Uterus (tissue), 4 donors: ENCODE data around the gene GJB6. TPM values are rescaled to one million over a fixed set of nuclear protein-coding genes. Genes with fewer than 3 reads are reported as not detected.

Experiments used
- DNase-seq, 2 donors: peaks; one replicate each; pipeline ENCODE4 v3.0.0-alpha.2; 2019 to 2020
- H3K27ac ChIP-seq, 2 donors: fragments of 200-600 bp; sonication (generic); 1 replicate in 1 of 2; 2 replicates in 1 of 2; pipeline ENCODE4 v1.5.1; 2016 to 2018
- H3K27me3 ChIP-seq, 2 donors: fragments of 200-600 bp; sonication (generic); one replicate each; pipeline ENCODE4 v1.5.1; 2018 to 2019; ENCODE audit warnings: control low read depth in 1 of 2
- H3K36me3 ChIP-seq, 2 donors: fragments of 200-600 bp; sonication (generic); one replicate each; pipeline ENCODE4 v1.5.1; 2019; ENCODE audit warnings: control low read depth in 1 of 2
- H3K4me1 ChIP-seq, 2 donors: fragments of 200-600 bp; sonication (generic); one replicate each; pipeline ENCODE4 v1.5.1; 2018 to 2019; ENCODE audit warnings: control low read depth in 1 of 2
- H3K4me3 ChIP-seq, 2 donors: fragments of 200-600 bp; sonication (generic); 1 replicate in 1 of 2; 2 replicates in 1 of 2; pipeline ENCODE4 v1.5.1; 2018 to 2019; ENCODE audit warnings: mild to moderate bottlenecking in 1 of 2
- H3K9me3 ChIP-seq, 2 donors: fragments of 200-600 bp; sonication (generic); one replicate each; pipeline ENCODE4 v1.5.1; 2019; ENCODE audit warnings: control low read depth in 1 of 2
- POLR2A ChIP-seq, 2 donors: fragments of 450-650 bp; IDR thresholded peaks; one replicate each; pipeline ENCODE4 v1.6.1; 2016; ENCODE audit warnings: antibody characterized with exemption in 2 of 2, mild to moderate bottlenecking in 1 of 2, moderate library complexity in 1 of 2
- intact Hi-C: fragments of 100-400 bp; cut with DNase I; formaldehyde crosslinking; loops from one replicate; pipeline ENCODE4 v1.15.1; 2023; ENCODE audit warnings: low total_unique reads
- total RNA-seq, 4 donors: library from RNA; depleted of rRNA in 3 of 4; stranded (reverse); fragments of >200 nt in 3 of 4; gene quantifications; one replicate each; pipeline versions ENCODE4 v1.1.0 to v1.2.4, GENCODE V29; 2014 to 2023
- TF ChIP-seq, protein P1 (sequence below), 4 experiments: fragments of 200-600 bp in 2 of 4; fragments of 450-650 bp in 2 of 4; sonication (generic) in 2 of 4; IDR thresholded peaks; one replicate each; pipeline ENCODE4 v1.5.1; 2016 to 2019; ENCODE audit warnings: antibody characterized with exemption in 4 of 4, mild to moderate bottlenecking in 2 of 4, moderate library complexity in 1 of 4
- donor health status: DM: yes; HTN: yes; CAD: no.

Gene GJB6
- total RNA-seq, 4 donors from 2014 or later, result 0.41 TPM; not detected in 3

GRCh38 chr13:20271441-20271840 is 39.3 kb upstream of the GJB6 start:
- Histone ChIP-seq H3K36me3 (no peaks in the 10 kb centered on the region), H3K4me1 (no peaks in the 10 kb centered on the region), H3K9me3 (no peaks in the 10 kb centered on the region), H3K4me3 (no peak overlapping the region), H3K27ac (no peak overlapping the region), H3K27me3 (no peaks in the 10 kb centered on the region)
- intact Hi-C loops, result no loop called here
- DNase-seq, result no peak
- no peak for TF ChIP-seq POLR2A (IDR thresholded peaks at IDR 0.05)
- TF ChIP-seq, protein P1, sequence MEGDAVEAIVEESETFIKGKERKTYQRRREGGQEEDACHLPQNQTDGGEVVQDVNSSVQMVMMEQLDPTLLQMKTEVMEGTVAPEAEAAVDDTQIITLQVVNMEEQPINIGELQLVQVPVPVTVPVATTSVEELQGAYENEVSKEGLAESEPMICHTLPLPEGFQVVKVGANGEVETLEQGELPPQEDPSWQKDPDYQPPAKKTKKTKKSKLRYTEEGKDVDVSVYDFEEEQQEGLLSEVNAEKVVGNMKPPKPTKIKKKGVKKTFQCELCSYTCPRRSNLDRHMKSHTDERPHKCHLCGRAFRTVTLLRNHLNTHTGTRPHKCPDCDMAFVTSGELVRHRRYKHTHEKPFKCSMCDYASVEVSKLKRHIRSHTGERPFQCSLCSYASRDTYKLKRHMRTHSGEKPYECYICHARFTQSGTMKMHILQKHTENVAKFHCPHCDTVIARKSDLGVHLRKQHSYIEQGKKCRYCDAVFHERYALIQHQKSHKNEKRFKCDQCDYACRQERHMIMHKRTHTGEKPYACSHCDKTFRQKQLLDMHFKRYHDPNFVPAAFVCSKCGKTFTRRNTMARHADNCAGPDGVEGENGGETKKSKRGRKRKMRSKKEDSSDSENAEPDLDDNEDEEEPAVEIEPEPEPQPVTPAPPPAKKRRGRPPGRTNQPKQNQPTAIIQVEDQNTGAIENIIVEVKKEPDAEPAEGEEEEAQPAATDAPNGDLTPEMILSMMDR (IDR thresholded peaks at IDR 0.05), result no peak

DNA sequence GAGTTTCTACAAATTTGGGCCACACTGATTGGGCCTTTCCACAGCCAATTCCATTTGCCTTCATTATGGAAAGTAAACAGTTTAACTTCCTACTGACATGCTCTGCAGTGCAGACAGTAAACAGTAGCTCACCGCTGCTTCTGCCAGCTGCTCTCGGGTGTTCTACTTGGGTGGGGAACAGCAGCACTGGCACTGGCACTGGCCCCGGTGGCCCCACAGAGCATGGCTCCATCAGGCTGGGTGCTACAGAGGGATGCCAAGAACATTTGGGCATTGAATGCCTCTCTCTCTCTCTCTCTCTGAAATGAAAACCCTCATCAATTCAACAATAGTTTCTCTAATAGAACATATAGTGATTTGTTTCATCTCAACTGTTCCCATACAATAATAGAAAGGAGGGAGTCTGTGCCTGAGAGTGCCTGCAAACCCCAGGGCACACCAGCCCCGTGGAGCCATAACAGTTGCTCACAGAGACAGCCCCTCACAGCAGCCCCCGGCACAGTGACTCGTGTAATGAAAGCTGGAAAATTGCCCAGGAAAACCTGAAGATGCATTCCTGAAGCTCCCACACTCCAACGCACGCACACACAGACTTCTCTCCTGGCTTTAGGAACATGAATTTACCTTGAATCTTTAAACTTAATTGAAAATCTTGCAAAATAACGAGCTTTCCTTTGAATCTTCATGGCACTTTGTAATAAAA is 38.2 kb upstream of the GJB6 start:
- Histone ChIP-seq H3K4me1 (no peaks in the 10 kb centered on the region), H3K9me3 (no peaks in the 10 kb centered on the region), H3K27ac (no peak overlapping the region), H3K4me3 (no peak overlapping the region), H3K27me3 (no peaks in the 10 kb centered on the region), H3K36me3 (no peaks in the 10 kb centered on the region)
- TF ChIP-seq, protein P1 (IDR thresholded peaks at IDR 0.05), result no peak
- TF ChIP-seq POLR2A (IDR thresholded peaks at IDR 0.05), result no peak
- intact Hi-C loops, result no loop called here
- no peak for DNase-seq

- no peak overlapping the region for H3K27ac ChIP-seq
- H3K4me1 ChIP-seq, result no peaks in the 10 kb centered on the region
- intact Hi-C loops, result no loop called here
- H3K27me3 ChIP-seq, result no peaks in the 10 kb centered on the region
- no peak for DNase-seq
- H3K9me3 ChIP-seq, result no peaks in the 10 kb centered on the region
- H3K36me3 ChIP-seq, result no peaks in the 10 kb centered on the region
- TF ChIP-seq POLR2A (IDR thresholded peaks at IDR 0.05), result no peak
- TF ChIP-seq, protein P1 (IDR thresholded peaks at IDR 0.05), result no peak
- no peak overlapping the region for H3K4me3 ChIP-seq
Measured at GRCh38 chr13:20264271-20265018, 32.3 kb upstream of the GJB6 start.

DNA sequence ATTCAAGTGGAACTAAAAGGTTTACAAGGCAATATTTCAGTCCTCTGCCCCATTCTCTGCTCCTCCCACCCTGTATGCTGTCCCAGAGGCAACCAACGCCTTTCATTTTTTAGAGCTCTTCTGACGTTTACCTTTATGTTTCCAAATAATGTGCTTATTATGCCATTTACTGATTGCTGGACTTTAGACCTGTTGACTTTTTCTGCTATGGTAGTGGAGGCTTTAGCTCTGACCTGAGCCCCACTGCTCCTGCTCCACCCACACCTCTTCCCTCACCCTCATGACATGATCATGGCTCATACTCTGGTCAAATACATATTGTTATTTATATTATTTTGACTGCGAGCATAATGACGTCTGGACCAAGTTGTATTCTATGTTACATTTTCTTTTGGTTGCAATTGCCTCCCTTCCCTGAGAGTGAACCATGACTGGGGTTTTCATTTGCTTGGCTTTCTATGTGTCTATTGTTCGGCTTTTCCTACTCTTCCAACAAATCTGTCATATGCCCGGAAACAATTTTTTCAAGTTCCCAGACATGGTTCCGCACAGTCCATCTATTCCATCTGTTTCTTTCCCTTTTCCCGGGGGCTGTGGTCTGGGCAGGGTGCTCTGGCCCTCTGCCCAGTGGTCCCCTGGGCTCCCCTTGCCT is 31.4 kb upstream of the GJB6 start:
- intact Hi-C loops, result no loop called here
- Histone ChIP-seq H3K27me3 (no peaks in the 10 kb centered on the region), H3K9me3 (no peaks in the 10 kb centered on the region), H3K27ac (no peak overlapping the region), H3K4me3 (no peak overlapping the region), H3K36me3 (no peaks in the 10 kb centered on the region), H3K4me1 (no peaks in the 10 kb centered on the region)
- TF ChIP-seq, protein P1 (IDR thresholded peaks at IDR 0.05), result no peak
- no peak for TF ChIP-seq POLR2A (IDR thresholded peaks at IDR 0.05)
- no peak for DNase-seq

DNA sequence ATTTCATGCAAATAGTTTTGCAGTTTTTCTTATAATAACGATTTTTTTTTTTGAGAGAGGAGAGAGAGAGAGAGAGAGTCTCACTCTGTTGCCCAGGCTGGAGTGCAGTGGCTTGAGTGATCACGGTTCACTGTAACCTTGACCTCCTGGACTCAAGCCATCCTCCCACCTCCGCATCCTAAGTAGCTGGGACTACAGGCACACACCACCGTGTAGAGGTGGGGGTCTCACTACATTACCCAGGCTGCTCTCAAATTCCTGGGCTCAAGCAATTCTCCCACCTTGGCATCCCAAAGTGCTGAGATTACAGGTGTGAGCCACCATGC is 26.8 kb upstream of the GJB6 start:
- no peaks in the 10 kb centered on the region for H3K27me3 ChIP-seq
- H3K9me3 ChIP-seq, result no peaks in the 10 kb centered on the region
- TF ChIP-seq POLR2A (IDR thresholded peaks at IDR 0.05), result no peak
- TF ChIP-seq, protein P1 (IDR thresholded peaks at IDR 0.05), result no peak
- intact Hi-C loops, result no loop called here
- H3K4me1 ChIP-seq, result no peaks in the 10 kb centered on the region
- H3K4me3 ChIP-seq, result no peak overlapping the region
- no peak overlapping the region for H3K27ac ChIP-seq
- H3K36me3 ChIP-seq, result no peaks in the 10 kb centered on the region
- DNase-seq, result no peak
